Natural killer cell (primary cell): ENCODE results near the gene COL1A1. TPM values are rescaled to one million over a fixed set of nuclear protein-coding genes. Genes with fewer than 3 reads are reported as not detected.
A peak's percentile ranks its signal among the peaks of the same experiment; 100 is the strongest.

ENCODE experiments used
- ATAC-seq, 3 donors: fragments of 150-1000 bp in 2 of 3; fragments of 200-7000 bp in 1 of 3; cut with Tn5 transposase; 1 replicate in 1 of 3; 2 replicates in 2 of 3; pipeline ENCODE4 v1.10.0; 2021; ENCODE audit warnings: mild to moderate bottlenecking in 2 of 3, moderate library complexity in 2 of 3
- DNase-seq, 2 donors: peaks; one replicate each; pipeline versions ENCODE4 v3.0.0 to v3.0.0-alpha.2; 2013 to 2021; ENCODE audit warnings: mixed read lengths in 1 of 2
- H3K27ac ChIP-seq: one replicate; pipeline ENCODE4 v1.5.1; 2013; ENCODE audit warnings: mild to moderate bottlenecking, low read length
- H3K27me3 ChIP-seq: one replicate; pipeline ENCODE4 v1.6.1; 2013; ENCODE audit warnings: low read length; ENCODE audit not compliant: control insufficient read depth, insufficient read depth
- H3K36me3 ChIP-seq: one replicate; pipeline ENCODE4 v1.6.1; 2013; ENCODE audit warnings: low read length; ENCODE audit not compliant: control insufficient read depth, insufficient read depth
- H3K4me1 ChIP-seq: one replicate; pipeline ENCODE4 v1.6.1; 2013; ENCODE audit warnings: low read length; ENCODE audit not compliant: control insufficient read depth, insufficient read depth
- H3K4me3 ChIP-seq: one replicate; pipeline ENCODE4 v1.5.1; 2013; ENCODE audit warnings: low read length
- H3K9me3 ChIP-seq: one replicate; pipeline ENCODE4 v1.6.1; 2013; ENCODE audit warnings: low read length; ENCODE audit not compliant: control insufficient read depth, insufficient read depth
- H3K27ac Mint-ChIP-seq, 2 donors: one replicate each; pipeline ENCODE4 v1.8.0; 2022; ENCODE audit warnings: mild to moderate bottlenecking in 2 of 2, mixed read lengths in 2 of 2, moderate library complexity in 1 of 2
- H3K27me3 Mint-ChIP-seq, 2 donors: one replicate each; pipeline ENCODE4 v1.8.0; 2022; ENCODE audit warnings: low read depth in 2 of 2, mixed read lengths in 2 of 2
- H3K36me3 Mint-ChIP-seq: one replicate; pipeline ENCODE4 v1.8.0; 2022; ENCODE audit warnings: mixed read lengths
- H3K4me1 Mint-ChIP-seq, 2 donors: one replicate each; pipeline ENCODE4 v1.8.0; 2022; ENCODE audit warnings: mixed read lengths in 2 of 2
- H3K4me3 Mint-ChIP-seq: one replicate; pipeline ENCODE4 v1.8.0; 2022; ENCODE audit warnings: mild to moderate bottlenecking, moderate library complexity, mixed read lengths
- H3K9me3 Mint-ChIP-seq, 2 donors: one replicate each; pipeline ENCODE4 v1.8.0; 2022; ENCODE audit warnings: mixed read lengths in 2 of 2
- CTCF ChIP-seq: fragments of 200-600 bp; IDR thresholded peaks from one replicate; pipeline ENCODE4 v1.8.0; 2022; ENCODE audit warnings: antibody characterized with exemption
- WGBS: methylation state at CpG from one replicate; pipeline ENCODE4 v1.1.7; 2013; ENCODE audit warnings: missing lambda C conversion rate; ENCODE audit not compliant: insufficient coverage; 5-methylcytosine and 5-hydroxymethylcytosine counted together
- intact Hi-C: fragments of 100-400 bp; cut with micrococcal nuclease; formaldehyde crosslinking; loops from one replicate; pipeline ENCODE4 v1.14.2; 2022
- total RNA-seq, 4 donors: library from RNA; stranded (reverse); fragments of 120-200 nt in 1 of 4; gene quantifications; one replicate each; pipeline versions ENCODE4 v1.2.3 to v1.2.4, GENCODE V29; 2013 to 2022

The COL1A1 gene
- total RNA-seq, 3 donors from 2014 or later (not counting 1 experiment from before 2014, with no cell fraction given), result 2.3 to 7.5 (median 2.6) TPM

GRCh38 chr17:50162466-50163254 lies 38.8 kb downstream of the COL1A1 start:
- Mint-ChIP-seq H3K4me3 (peak overlapping the region; percentile 6), H3K36me3 (no peaks in the 10 kb centered on the region), H3K9me3 (no peaks in the 10 kb centered on the region), H3K4me1 (peaks cover 23 to 27% of the 10 kb centered on the region in 2 donors), H3K27me3 (peaks cover 0 to 9% of the 10 kb centered on the region in 2 donors), H3K27ac (no peak overlapping the region)
- 73% methylated on average over 7 of the region's 8 CpGs for whole genome bisulfite sequencing
- intact Hi-C loops, result no loop called here
- H3K27ac ChIP-seq, result no peak overlapping the region
- DNase-seq (peak in 1 of 2 donors; percentile 36), ATAC-seq (no peak)
- H3K4me3 ChIP-seq, result no peak overlapping the region
- peaks cover 22% of the 10 kb centered on the region for H3K4me1 ChIP-seq
- no peaks in the 10 kb centered on the region for H3K27me3 ChIP-seq
- no peaks in the 10 kb centered on the region for H3K9me3 ChIP-seq
- no peaks in the 10 kb centered on the region for H3K36me3 ChIP-seq
- no peak for TF ChIP-seq CTCF

GRCh38 chr17:50161911-50162288 lies 39.5 kb downstream of the COL1A1 start:
- ATAC-seq (no peak), DNase-seq (no peak)
- Mint-ChIP-seq H3K27me3 (peaks cover 0 to 9% of the 10 kb centered on the region in 2 donors), H3K9me3 (no peaks in the 10 kb centered on the region), H3K4me1 (peaks cover 23 to 27% of the 10 kb centered on the region in 2 donors), H3K4me3 (peak overlapping the region; percentile 42), H3K36me3 (no peaks in the 10 kb centered on the region), H3K27ac (peak overlapping the region; percentile 19 to 73)
- no peaks in the 10 kb centered on the region for H3K36me3 ChIP-seq
- TF ChIP-seq CTCF, result no peak
- 75% methylated on average over 16 of the region's 16 CpGs for WGBS
- intact Hi-C loops, result loop anchor here (1.0 to 2.0 kb wide), 2 partner anchors 22 to 67 kb away; partner anchors contain the start of gene PDK2
- H3K4me3 ChIP-seq, result no peak overlapping the region
- H3K9me3 ChIP-seq, result no peaks in the 10 kb centered on the region
- no peak overlapping the region for H3K27ac ChIP-seq
- H3K27me3 ChIP-seq, result no peaks in the 10 kb centered on the region
- H3K4me1 ChIP-seq, result peaks cover 22% of the 10 kb centered on the region

- no peaks in the 10 kb centered on the region for H3K36me3 Mint-ChIP-seq
- H3K4me3 Mint-ChIP-seq, result peak overlapping the region; percentile 42
- DNase-seq (peak; percentile 91 to 98), ATAC-seq (peak; percentile 99)
- H3K4me1 Mint-ChIP-seq, result peaks cover 23 to 27% of the 10 kb centered on the region in 2 donors
- Histone ChIP-seq H3K27me3 (no peaks in the 10 kb centered on the region), H3K4me1 (peaks cover 22% of the 10 kb centered on the region), H3K4me3 (peak overlapping the region; percentile 30), H3K27ac (no peak overlapping the region), H3K9me3 (no peaks in the 10 kb centered on the region), H3K36me3 (no peaks in the 10 kb centered on the region)
- peak overlapping the region; percentile 19 to 73 for H3K27ac Mint-ChIP-seq
- 2% methylated on average over 52 of the region's 53 CpGs for WGBS
- H3K27me3 Mint-ChIP-seq, result peaks cover 0 to 9% of the 10 kb centered on the region in 2 donors
- intact Hi-C loops, result loop anchor here (1.0 to 2.0 kb wide), 2 partner anchors 21 to 66 kb away; partner anchors contain the start of gene PDK2
- no peaks in the 10 kb centered on the region for H3K9me3 Mint-ChIP-seq
- peak; percentile 94 for TF ChIP-seq CTCF
These were observed 40.2 kb downstream of the COL1A1 start for GRCh38 chr17:50161023-50161910.
